Measurements from ENCODE around the gene SNX1. TPM values are rescaled to one million over a fixed set of nuclear protein-coding genes. Genes with fewer than 3 reads are reported as not detected.
A peak's percentile ranks its signal among the peaks of the same experiment; 100 is the strongest.

SNX1 gene
- total and polyA plus RNA-seq, 2 of the 13 experiments (the other 11 are each of a cell fraction or from before 2014, with no cell fraction given), result 29.3 to 60.1 TPM

GRCh38 chr15:64162869-64163658 lies 67.3 kb downstream of the SNX1 start, which contains the start of gene PPIB (continued):
- TF ChIP-seq ZNF142 (CRISPR knock-in tag; IDR thresholded peaks at IDR 0.05) (0 out of 2 replicates have a peak, but pooled peaks have one; percentile 69), RAD21 (CRISPR knock-in tag; IDR thresholded peaks at IDR 0.05) (peak; percentile 66), ZNF121 (CRISPR knock-in tag; IDR thresholded peaks at IDR 0.05) (0 out of 2 replicates have a peak, but pooled peaks have one; percentile 46), CHCHD3 (CRISPR knock-in tag; IDR thresholded peaks at IDR 0.05) (no peak), IKZF4 (CRISPR knock-in tag; IDR thresholded peaks at IDR 0.05; ENCODE audit: borderline replicate concordance, low read depth, not compliant biosample characterization) (peak; percentile 21), FOXA1 (IDR thresholded peaks at IDR 0.05) (no peak), FOXA1 (CRISPR knock-in tag; IDR thresholded peaks at IDR 0.05) (peak; percentile 3; the same call in 1 of the 2 replicates), TBL1XR1 (IDR thresholded peaks at IDR 0.05; ENCODE audit: borderline replicate concordance, low read length, partially characterized antibody) (peak; percentile 51), ZNF577 (CRISPR knock-in tag; IDR thresholded peaks at IDR 0.05; ENCODE audit: borderline replicate concordance, low read depth) (0 out of 2 replicates have a peak, but pooled peaks have one; percentile 63), MED8 (CRISPR knock-in tag; IDR thresholded peaks at IDR 0.05; ENCODE audit: insufficient replicate concordance) (peak; percentile 52), NR2C2 (CRISPR knock-in tag; IDR thresholded peaks at IDR 0.05; ENCODE audit: borderline replicate concordance) (peak; percentile 85), ZBTB25 (CRISPR knock-in tag; IDR thresholded peaks at IDR 0.05) (peak; percentile 88; the same call in 1 of the 2 replicates), HOXA7 (CRISPR knock-in tag; IDR thresholded peaks at IDR 0.05) (no peak), NAIF1 (CRISPR knock-in tag; IDR thresholded peaks at IDR 0.05; ENCODE audit: borderline replicate concordance) (peak; percentile 85), ZSCAN12 (CRISPR knock-in tag; IDR thresholded peaks at IDR 0.05) (no peak), ZSCAN9 (CRISPR knock-in tag; IDR thresholded peaks at IDR 0.05; ENCODE audit: borderline replicate concordance) (peak; percentile 67; the same call in 1 of the 2 replicates), RBFOX2 (IDR thresholded peaks at IDR 0.05; ENCODE audit: low read depth, low read length) (peak; percentile 99), ZNF773 (CRISPR knock-in tag; IDR thresholded peaks at IDR 0.05; ENCODE audit: borderline replicate concordance) (peak; percentile 54; the same call in 1 of the 2 replicates), KLF16 (CRISPR knock-in tag; IDR thresholded peaks at IDR 0.05) (peak in 1 of 2 experiments; percentile 84; a peak in 1 of 4 replicates), ZNF17 (CRISPR knock-in tag; IDR thresholded peaks at IDR 0.05) (peak; percentile 87; the same call in 1 of the 2 replicates), ZNF205 (CRISPR knock-in tag; IDR thresholded peaks at IDR 0.05) (peak; percentile 35; the same call in 1 of the 2 replicates), ZSCAN29 (CRISPR knock-in tag; conservative IDR thresholded peaks at IDR 0.05) (peak; percentile 56; the same call in 1 of the 2 replicates), PCBP1 (IDR thresholded peaks at IDR 0.05; ENCODE audit: borderline replicate concordance, low read depth, low read length) (0 out of 2 replicates have a peak, but pooled peaks have one; percentile 50)

Measured in HepG2 (cell line).